Measurements from ENCODE around the gene AADACL4.

AADACL4 gene

DNA sequence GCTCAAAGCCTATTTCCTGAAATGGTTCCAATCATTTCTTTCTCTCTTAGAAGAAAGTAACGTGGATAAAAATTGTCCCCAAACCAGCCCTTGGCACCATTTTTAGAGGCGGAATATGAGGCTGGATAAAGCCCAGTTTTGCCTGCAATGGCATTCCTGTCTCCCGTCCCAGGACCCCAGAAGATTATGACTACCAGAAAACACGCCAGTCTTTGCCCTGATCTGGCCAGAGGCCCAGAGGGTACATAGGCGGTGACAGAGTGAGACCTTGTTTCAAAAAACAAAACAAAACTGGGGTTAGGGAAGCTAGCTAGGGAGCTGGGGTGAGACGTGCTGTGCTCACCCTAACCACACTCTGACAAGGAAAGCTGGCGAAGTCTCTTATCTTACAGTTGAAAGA is at the start of gene AADACL4:
AADACL4 (plus strand) TSS at position 301 of the 400 bp plus-strand sequence. CDS start 462 bp downstream, outside the sequence.
- no peak for FAIRE-seq
- no peak for DNase-seq (ENCODE audit: extremely low spot score, insufficient read length, low read depth)

DNA sequence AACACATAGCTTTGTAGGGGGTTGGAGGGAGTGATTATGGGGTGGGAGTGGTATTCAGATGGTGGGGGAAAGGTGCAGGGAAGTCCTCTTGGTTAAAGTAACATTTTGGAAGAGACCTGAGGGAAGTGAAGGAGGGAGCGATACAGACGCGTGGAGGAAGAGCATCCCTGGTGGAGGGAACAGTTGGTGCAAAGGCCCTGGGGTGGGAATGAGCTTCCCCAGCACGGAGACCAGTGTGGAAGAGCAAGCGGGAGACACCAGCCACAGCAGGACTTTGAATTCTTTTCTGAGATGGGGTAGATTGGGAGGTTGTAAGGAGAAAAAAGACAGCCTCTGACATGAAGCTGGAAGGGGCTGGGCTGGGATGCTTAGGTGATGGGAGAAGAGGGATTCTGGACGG is 49.4 kb upstream of the AADACL4 start:
- no peak for FAIRE-seq
- no peak for DNase-seq (ENCODE audit: extremely low spot score, insufficient read length, low read depth)

DNA sequence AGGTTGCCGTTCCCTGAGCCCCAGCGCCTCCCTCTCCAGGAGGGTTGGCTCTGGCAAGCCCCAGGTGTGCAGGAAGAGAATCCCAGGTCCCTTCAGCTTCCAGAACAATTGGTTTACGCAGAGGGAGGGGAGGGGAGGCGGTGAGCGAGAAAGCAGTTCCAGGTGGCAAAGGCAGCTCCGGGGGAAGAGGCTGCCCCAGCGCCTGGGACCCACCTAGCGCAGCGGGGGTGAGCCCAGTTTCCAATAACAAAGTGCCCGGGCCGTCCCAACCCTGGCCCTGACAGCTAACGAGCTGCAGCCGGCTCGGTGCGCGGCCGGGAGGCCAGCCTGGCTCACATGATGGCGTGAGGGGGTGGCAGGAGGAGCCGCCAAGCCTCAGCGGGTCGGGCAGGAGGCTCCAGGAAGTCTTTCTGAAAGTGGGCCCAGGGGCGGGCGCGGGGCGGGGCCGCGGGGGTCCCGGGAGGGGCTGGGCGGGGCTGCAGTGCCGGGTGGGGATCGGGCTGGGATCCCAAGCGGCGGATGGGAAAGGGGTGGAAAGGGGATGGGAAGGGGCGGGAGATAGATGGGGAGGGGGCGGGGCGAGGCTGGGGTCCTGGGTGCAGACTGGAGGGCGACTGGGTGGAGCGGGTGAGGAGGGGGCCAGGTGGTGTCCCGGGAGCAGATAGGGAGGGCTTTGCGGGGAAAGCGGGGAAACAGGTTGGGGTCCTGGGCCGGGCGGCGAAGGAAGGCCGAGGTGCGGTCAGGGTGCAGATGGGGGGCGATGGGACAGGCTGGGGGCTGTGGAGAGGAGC is 48.7 kb upstream of the AADACL4 start:
- no peak for FAIRE-seq
- DNase-seq (ENCODE audit: extremely low spot score, insufficient read length, low read depth), result no peak

DNA sequence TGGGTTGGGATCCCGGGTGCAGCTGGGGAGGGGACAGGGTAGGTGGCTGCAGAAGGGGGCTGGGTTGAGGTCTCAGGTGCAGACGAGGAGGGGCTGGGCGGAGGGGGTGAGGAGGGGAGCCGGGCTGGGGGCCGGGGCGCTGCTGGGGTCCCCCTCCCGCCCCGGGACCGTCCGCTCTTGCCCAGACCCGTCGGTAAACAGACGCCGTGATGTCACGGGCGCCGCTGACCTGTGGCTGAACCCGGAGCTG is 48.2 kb upstream of the AADACL4 start:
- DNase-seq (ENCODE audit: extremely low spot score, insufficient read length, low read depth) (no peak), FAIRE-seq (no peak)

DNA sequence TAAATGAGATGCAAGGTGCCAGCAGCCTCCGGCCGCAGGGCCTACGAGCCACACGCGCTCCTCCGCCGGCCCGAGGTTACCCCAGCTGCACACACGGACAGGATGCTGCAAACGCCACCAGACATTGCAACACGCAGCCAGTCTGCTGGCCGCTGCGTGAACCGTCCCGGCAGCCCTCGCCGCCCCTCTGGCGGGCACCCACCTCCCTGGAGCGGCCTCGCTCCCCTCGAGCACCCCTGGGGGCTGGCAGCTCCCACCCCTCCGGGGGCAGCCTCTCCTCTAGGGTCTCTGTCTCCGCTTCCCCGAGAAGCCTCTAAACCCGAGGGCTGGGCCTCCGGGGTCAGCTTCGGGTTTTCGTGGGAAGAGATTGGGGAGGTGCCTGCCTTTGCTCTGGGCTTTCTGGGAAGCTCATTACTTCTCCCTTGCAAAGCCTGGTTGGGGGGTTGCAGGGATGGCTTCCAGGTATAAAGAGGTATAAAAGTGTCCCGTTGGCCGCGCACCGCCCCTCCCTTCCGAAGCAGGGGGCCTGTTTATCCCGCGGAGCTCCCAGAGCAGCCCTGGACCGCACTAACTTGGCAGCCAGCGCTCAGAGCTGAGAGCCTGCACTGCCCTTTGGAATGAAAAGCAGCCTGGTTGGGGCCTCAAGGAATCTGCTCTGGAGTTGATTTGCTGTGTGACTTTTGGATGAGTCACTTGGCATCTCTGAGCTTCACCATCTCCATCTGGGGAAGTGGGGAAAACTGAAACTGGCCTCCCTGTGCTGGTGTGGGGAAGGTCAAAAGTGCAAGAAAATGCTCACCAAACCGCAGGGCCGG is 47.7 kb upstream of the AADACL4 start:
- DNase-seq (ENCODE audit: extremely low spot score, insufficient read length, low read depth), result peak; percentile 59
- peak; percentile 63 for FAIRE-seq

DNA sequence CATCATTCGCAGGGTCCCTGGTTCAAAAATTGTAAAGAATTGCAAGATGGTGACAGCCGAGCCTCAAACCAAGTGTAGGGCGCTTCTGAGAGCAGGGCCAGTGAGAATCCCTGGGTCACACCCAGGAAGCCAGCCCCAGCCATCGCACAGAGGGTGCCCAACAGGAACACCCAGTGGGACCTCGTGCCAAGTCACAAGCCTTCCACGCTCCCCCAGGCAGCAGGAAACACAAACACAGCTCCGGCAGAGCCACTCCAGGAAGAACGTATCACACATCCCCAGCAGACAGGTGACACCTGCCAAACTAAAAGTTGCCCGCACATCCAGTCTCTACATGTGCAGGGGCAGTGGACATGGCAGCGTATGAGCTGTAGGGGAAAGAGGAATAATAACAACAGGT is 46.1 kb upstream of the AADACL4 start:
- DNase-seq (ENCODE audit: extremely low spot score, insufficient read length, low read depth), result no peak

DNA sequence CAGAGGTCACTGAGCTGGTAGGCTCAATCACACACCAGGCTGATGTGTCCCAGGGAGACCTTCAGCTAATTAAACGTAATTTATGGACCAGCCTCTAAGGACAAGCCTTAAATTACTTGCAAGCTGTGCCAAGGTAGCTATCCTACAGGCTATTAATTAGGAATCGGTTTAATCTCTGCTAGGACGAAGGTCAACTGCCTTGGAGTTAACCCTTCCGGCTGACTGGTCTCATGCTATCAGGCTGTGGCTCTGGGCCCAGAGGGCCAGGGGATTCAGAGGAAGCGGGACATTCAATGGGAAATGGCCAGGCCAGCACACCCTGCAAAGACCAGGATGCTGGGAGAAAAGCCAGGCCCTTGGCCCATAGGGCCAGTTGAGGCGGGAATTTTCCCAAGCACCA is 44.9 kb upstream of the AADACL4 start:
- FAIRE-seq, result no peak
- DNase-seq (ENCODE audit: extremely low spot score, insufficient read length, low read depth), result no peak

More for the DNA sequence above, 46.1 kb upstream of the AADACL4 start:
- FAIRE-seq, result no peak

DNA sequence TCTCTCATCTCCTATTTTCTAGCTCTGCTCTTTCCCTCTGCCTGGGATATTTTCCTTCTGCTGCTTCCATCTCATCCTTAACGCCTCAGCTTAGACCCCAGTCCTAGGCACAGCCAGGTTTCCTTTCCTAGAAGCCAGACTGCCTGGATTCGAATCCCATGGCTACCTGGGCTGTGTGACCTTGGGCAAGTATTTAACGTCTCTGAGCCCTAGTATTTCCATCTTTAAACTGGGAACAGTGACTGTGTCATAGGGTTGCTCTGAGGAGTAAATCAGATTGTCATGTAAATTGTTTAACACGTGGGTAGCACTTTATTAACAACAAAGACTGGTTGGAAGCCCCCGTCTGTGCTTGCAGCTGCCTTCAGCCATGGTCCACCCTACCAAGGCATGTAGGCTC is 44.2 kb upstream of the AADACL4 start:
- no peak for FAIRE-seq
- no peak for DNase-seq (ENCODE audit: extremely low spot score, insufficient read length, low read depth)

DNA sequence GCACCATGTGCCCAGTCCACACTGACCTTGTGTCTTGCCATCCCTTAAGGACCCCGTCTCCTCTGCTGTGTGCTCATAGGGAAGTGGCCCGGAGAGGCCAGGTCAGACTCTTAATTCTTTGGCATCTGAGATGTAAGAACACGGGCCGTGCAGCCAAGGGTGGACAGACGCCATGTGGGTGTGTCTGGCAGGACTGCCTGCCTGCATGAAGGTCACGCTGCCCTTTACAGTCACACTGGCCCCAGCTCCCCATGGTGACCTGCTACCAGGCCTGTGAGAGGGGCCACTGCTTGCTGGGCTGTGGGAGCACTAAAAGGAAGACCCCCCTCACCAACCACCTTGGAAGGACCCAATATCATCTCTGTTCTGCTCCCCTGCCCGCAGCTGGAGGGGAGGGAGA is 43.5 kb upstream of the AADACL4 start:
- FAIRE-seq (no peak), DNase-seq (ENCODE audit: extremely low spot score, insufficient read length, low read depth) (no peak)

DNA sequence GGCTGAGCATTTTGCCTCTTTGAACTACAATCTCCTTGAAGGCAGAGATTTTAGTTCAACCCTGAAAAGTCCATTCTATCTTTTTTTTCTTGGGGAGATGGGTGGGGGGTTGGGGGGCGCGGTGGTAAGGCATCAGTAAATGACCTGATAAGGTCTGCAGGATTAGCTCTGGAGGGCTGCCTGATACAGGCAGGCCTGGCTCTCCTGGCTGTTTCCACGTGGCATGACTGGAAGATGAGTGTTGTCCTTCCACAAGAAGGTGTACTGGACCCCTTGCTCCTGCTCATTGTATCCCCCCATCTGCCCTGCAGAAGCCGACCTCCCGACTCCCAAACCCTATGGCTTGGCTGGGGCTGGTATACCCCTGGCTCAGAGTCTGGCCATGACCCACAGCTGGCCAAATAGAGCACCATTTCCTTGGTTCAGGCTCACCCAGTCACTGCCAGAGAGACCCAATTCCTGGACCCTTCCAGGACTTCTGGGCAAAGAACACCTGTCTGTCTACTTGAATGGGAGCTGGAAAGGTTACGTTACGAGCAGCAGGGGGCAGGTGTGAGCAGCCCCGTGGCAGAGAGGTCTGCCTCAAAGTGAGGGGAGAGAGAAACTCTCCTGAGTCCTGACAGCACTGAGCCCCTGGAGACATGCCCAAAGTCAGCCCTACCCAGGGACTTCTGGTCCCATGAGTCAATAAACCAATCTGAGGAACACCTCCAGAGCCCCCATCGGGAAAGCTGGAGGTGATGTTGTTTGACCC is 42.8 kb upstream of the AADACL4 start:
- DNase-seq (ENCODE audit: extremely low spot score, insufficient read length, low read depth) (peak; percentile 35), FAIRE-seq (peak; percentile 67)

DNA sequence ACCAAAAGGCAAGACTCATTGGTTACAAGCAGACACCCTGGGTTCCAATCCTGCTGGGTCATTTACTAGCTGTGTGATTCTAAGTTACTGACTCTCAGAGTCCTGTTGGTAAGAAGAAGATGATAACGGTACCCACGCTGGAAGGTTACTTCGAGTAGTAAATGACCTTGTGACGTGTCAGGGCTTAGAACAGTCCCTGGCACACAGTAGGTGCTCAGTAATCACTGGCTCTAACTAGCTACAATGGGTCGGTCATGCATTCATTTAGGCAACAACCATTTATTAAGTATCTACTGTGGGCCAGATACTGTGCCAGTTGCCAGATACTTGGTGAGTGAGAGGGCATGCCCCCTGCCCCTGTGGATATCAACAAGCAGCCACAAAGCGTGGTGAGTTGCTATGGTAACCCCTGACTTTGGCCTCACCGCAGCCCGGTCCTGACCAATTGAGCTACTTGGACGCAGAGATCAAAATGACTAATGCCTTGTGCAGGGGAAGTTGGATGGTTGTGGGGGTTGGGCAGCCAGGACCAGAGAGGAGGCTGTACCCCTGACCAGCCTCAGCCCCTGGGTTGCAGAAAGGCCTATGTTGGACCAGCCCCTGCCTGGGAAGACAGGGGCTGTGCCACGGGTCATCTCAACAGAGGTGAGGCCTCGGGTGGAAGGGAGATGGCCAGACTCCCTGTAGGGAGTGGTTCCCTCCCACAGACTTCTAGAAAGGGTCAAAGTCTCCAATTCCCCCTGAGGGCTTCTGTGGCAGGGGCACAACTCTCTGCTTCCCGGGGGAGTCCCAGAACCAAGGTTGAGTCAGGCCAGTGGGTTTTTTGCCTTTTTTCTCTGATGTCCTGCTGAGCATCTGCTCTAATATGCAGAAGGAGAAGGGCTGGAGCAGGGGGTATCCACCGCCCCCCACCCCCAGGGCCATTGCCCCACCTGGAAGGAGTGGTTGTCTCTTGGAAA is 41.9 kb upstream of the AADACL4 start:
- DNase-seq (ENCODE audit: extremely low spot score, insufficient read length, low read depth) (no peak), FAIRE-seq (no peak)

DNA sequence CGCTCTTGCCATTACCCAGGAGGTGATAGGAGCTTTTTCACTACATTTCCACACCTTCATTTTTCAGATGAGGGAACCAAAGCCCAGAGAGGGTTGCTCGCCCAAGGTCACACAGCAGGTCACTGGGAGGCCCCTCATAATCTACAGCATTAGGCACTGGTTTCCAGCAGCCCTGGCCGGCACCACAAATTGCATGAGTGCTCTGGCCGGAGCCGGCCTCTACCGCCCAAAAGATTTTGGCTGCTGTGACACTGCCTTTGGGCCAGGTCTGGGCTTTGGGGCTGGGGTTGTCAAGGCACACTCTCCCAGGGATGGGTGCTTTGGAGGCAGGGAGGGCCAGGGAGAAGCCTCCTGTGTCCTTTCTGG is 41.2 kb upstream of the AADACL4 start:
- FAIRE-seq, result no peak
- no peak for DNase-seq (ENCODE audit: extremely low spot score, insufficient read length, low read depth)

DNA sequence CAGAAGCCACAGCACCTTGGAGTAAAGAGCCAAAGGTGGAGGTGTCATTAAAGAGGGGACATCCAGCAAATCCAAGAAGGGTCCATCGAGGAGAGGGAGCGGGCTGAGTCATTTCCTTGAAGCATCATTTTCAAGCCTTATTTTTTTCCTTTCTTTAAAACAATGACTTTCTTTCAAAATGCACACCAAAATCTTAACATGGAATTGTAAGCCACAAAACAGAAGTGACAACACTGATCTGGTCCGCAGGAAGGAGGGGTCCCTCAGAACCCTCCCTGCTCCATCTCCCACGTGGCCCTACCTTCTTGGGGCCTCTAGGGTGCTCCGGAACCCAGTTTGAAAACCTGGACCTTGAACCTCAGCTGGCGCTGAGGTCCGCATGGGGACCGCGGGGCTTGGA is 40.7 kb upstream of the AADACL4 start:
- DNase-seq (ENCODE audit: extremely low spot score, insufficient read length, low read depth) (no peak), FAIRE-seq (no peak)

DNA sequence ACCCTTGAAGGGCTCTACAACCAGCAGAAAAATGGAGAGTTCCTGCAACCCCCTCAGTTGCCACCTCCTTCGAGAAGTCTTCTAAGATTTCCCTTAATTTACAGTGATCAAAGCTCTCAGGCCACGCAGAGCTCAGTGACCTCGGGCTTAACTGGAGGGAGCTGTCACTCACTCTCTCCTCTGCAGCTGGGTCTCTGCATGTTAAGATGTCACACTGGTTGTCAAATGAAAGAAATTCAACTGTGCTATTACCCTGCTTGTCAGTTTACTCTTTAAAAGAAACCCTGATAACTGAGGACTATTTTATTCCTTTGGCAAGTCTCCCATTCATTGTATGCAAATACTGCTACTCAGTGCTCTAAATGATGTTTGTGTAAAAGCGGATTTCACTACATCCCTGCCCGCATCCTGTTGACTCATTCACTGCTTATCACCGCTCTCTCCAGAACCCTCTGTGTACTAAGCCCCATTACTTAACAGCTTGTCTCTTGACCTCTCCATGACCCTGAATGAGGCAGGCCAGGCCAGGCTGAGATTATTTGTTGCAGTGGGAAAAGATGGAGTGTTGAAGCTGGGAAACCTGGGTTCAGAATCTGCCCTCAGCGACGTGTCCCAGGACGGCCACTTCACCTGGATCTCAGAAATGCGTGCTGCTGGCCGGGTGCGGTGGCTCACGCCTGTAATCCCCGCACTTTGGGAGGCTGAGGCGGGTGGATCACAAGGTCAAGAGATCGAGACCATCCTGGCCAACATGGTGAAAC is 39.6 kb upstream of the AADACL4 start:
- peak; percentile 65 for FAIRE-seq
- DNase-seq (ENCODE audit: extremely low spot score, insufficient read length, low read depth), result peak; percentile 53

DNA sequence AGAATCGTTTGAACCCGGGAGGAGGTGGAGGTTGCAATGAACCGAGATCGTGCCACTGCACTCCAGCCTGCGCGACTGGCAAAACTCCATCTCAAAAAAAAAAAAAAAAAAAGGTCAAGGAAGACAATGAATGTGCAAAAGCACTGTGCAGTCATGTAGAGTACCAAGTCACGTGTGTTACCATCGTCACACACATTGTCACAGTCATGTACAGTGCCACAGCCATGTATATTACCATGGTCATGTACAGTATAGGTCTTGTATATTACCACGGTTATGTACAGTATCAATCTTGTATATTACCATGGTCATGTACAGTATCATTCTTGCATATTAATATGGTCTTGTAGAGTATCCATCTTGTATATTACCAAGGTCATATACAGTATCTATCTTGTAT is 38.9 kb upstream of the AADACL4 start:
- FAIRE-seq (no peak), DNase-seq (ENCODE audit: extremely low spot score, insufficient read length, low read depth) (no peak)

DNA sequence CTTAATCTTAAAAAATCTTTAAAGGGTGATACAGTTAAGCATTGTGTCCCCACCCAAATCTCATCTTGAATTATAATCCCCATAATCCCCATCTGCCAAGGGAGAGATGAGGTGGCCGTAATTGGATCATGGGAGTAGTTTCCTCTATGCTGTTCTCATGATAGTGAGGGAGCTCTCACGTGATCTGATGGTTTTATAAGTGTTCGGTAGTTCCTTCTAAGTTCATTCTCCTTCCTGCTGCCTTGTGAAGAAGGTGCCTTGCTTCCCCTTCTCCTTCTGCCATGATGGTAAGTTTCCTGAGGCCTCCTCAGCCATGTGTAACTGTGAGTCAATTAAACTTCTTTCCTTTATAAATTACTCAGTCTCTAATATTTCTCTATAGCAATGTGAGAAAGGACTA is 36.6 kb upstream of the AADACL4 start:
- DNase-seq (ENCODE audit: extremely low spot score, insufficient read length, low read depth) (no peak), FAIRE-seq (no peak)

DNA sequence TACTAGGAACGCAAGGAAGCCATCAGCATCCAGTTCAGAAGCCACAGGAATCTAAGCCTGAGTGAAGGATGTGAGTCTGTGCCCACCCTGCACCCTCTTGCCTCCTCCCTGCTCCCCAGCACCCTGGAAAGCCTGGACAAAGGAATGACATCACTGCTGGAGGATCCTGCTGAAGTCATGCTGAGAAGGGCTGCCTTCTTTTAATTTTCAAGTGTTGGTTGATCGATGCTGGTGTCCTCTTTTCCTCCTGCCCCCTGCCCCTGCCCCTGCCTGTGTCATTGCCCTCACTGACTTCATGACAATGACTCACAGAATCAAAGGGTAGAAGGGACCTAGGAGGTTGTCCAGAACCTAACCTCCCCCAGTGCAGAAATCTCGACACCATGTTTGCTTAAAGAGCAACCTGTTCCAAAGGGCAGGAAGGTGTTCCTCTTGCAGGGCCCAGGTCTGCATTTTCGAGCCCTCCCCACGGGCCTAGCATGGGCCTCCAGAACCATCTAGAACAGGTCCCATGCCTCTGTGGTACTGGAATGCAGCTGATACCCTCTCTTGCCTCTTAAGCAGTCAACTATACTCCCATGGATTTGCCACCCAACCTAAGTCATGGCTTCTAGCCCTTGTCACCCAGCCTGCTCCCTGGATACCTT is 35.5 kb upstream of the AADACL4 start:
- no peak for FAIRE-seq

DNA sequence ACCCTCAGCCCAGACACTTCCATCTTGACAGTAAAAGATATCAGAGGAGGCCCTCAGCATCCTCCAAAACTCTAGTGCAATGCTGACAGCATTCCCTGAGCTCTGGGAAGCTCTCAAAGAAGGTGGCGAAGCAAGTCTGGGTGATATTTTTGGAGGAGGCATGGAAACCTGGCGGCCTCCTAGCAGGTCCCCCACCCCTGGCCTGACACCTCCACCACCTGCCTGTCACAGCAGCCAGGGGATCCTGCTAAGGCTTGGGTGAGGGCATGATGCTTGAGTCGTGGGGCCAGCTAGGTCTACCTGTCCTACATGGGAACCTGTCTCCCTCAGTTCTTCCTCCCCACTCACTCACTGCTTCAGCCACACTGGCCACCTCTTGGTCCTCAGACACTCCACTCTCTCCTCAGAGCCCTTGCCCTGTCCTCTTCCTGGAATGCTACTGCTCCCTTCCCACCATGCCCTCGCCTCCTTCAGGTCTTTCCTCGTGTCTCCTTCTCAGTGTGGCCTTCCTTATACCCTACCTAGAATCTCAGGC is 34.3 kb upstream of the AADACL4 start:
- FAIRE-seq (no peak), DNase-seq (ENCODE audit: extremely low spot score, insufficient read length, low read depth) (no peak)

More for the DNA sequence above, 35.5 kb upstream of the AADACL4 start:
- DNase-seq (ENCODE audit: extremely low spot score, insufficient read length, low read depth), result no peak
